ENCODE results near the gene CCDC159. TPM values are rescaled to one million over a fixed set of nuclear protein-coding genes. Genes with fewer than 3 reads are reported as not detected.
A peak's percentile ranks its signal among the peaks of the same experiment; 100 is the strongest.

The CCDC159 gene
- total and polyA plus RNA-seq, 2 donors (not counting 1 experiment from before 2014, with no cell fraction given) = 57.5 to 128 TPM

DNA sequence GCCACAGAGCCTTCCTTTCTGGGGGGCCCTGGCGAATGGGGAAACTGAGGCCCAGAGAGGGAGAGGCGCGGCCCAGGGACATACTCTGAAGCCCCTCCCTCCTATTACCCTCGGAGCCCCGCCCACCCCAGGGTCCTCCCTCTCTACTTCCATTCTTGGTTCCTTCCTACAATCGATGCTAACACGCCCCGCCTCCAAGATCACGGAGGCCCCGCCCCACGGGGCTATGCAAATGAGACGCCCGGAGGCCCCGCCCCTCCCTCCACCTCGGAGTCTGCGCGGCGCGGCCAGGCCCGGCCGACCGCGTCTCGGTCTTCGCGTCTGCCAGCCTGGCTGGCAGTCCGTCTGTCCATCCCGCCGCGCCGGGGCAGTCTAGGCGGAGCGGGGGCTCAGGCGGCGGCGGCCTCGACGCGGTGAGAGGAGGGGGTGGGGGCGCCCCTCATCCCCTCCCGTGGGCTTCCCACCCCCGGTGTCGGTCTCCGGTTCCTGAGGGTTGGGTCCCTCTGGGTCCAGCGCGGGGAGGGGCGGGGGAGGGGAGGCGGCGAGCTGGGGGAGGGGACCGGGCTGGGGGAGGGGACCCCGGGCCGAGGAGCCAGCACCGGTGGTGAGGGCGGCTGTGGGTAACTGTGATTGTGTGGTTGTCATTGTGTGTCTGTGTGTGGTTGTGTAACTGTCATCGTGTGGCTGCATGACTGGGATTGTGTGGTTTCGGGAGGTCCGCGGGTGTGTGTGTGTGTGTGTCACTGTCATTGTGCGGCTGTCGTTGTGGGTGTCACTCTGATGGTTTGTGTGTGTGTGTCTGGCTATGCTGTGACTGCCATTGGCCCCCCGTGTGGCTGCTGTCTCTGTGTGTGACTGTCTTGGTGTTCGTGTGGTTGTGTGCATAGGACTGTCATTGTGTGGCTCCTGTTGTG lies 9.1 kb downstream of the CCDC159 start, which contains the start of gene PLPPR2:
PLPPR2 (plus strand) TSS at position 273 of the 914 bp plus-strand sequence. CDS start 2,242 bp downstream, outside the sequence.
- H3K36me3 ChIP-seq (replicated peaks in 1 of 2; ENCODE audit: control extremely low read depth in 1 of 2, control insufficient read depth in 1 of 2, extremely low read depth in 1 of 2, insufficient read depth in 2 of 2, low read length in 1 of 2) = no peaks in the 10 kb centered on the region
- POLR2A ChIA-PET = no interaction called here
- peaks cover 0 to 12% (median 0%) of the 10 kb centered on the region in 3 donors for H3K9me3 ChIP-seq (ENCODE audit: control extremely low read depth in 1 of 3, control insufficient read depth in 2 of 3, insufficient read depth in 1 of 3, low read length in 2 of 3)
- H3K9ac ChIP-seq (ENCODE audit: low read length) = peak within 1 kb of the TSS; percentile 26
- peak; percentile 85 for DNase-seq
- WGBS (ENCODE audit: insufficient coverage) = 10% methylated on average over 46 of the region's 62 CpGs
- CTCF ChIA-PET = no interaction called here
- Mint-ChIP-seq H3K9me3 (ENCODE audit: insufficient read depth) (no peaks in the 10 kb centered on the region), H3K27ac (peak within 1 kb of the TSS; percentile 53), H3K4me1 (peaks cover 15% of the 10 kb centered on the region), H3K4me3 (peak within 1 kb of the TSS; percentile 82), H3K27me3 (peaks cover 13% of the 10 kb centered on the region)
- peaks cover 0 to 11% (median 4%) of the 10 kb centered on the region in 4 experiments for H3K27me3 ChIP-seq (replicated peaks in 1 of 4; ENCODE audit: control extremely low read depth in 1 of 4, control insufficient read depth in 3 of 4, insufficient read depth in 4 of 4, low read length in 3 of 4)
- H3K4me1 ChIP-seq (ENCODE audit: control insufficient read depth in 2 of 2, insufficient read depth in 2 of 2, low read length in 2 of 2) = peaks cover 4 to 7% of the 10 kb centered on the region in 2 donors
- peak within 1 kb of the TSS in 4 of 5 experiments; percentile 23 to 46 (median 36) for H3K4me3 ChIP-seq (ENCODE audit: control extremely low read depth in 1 of 5, extremely low read depth in 1 of 5, insufficient read depth in 1 of 5, low read depth in 2 of 5, low read length in 4 of 5)
- H2AFZ ChIP-seq (ENCODE audit: insufficient read depth, low read depth, low read length, poor library complexity, severe bottlenecking) = peak within 1 kb of the TSS; percentile 54
- intact Hi-C loops (cut with micrococcal nuclease) = no loop called here
- peak within 1 kb of the TSS; percentile 84 for H3K4me2 ChIP-seq (replicated peaks; ENCODE audit: low read depth, low read length, poor library complexity, severe bottlenecking)
- no peaks in the 10 kb centered on the region for H4K20me1 ChIP-seq (ENCODE audit: control insufficient read depth, insufficient read depth, low read length, poor library complexity, severe bottlenecking)
- H3K27ac ChIP-seq (ENCODE audit: low read length in 2 of 2) = no peak within 1 kb of the TSS
- H3K79me2 ChIP-seq (ENCODE audit: control insufficient read depth, insufficient read depth, low read length) = no peaks in the 10 kb centered on the region
- no peak for TF ChIP-seq EZH2 (IDR thresholded peaks at IDR 0.05; ENCODE audit: borderline replicate concordance, insufficient read depth, low read depth, low read length, poor library complexity, severe bottlenecking)
- peak; percentile 79 for ATAC-seq (ENCODE audit: low read depth)

DNA sequence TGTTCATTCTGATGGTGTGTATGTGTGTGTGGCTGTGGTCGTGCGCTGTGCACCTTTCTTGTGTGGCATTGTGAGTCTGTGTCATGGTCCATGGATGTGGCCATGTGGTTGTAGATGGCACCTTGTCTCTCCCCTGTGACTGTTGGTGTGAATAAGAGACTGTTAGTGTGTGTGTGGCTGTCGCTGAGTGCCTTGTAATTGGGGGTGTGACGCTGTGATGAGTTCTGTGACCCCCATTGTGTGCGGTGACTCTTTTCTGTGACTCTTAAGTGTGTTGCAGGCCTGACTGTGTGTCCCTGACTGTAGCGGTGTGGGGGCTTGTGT lies 9.7 kb downstream of the CCDC159 start:
- no peak for DNase-seq
- ChIA-PET POLR2A (no interaction called here), CTCF (no interaction called here)
- intact Hi-C loops (cut with micrococcal nuclease) = no loop called here
- Histone ChIP-seq H3K36me3 (replicated peaks in 1 of 2; ENCODE audit: control extremely low read depth in 1 of 2, control insufficient read depth in 1 of 2, extremely low read depth in 1 of 2, insufficient read depth in 2 of 2, low read length in 1 of 2) (no peaks in the 10 kb centered on the region), H4K20me1 (ENCODE audit: control insufficient read depth, insufficient read depth, low read length, poor library complexity, severe bottlenecking) (no peaks in the 10 kb centered on the region), H3K9me3 (ENCODE audit: control extremely low read depth in 1 of 3, control insufficient read depth in 2 of 3, insufficient read depth in 1 of 3, low read length in 2 of 3) (peaks cover 0 to 12% (median 0%) of the 10 kb centered on the region in 3 donors), H3K27ac (ENCODE audit: low read length in 2 of 2) (no peak overlapping the region), H3K79me2 (ENCODE audit: control insufficient read depth, insufficient read depth, low read length) (no peaks in the 10 kb centered on the region), H3K27me3 (replicated peaks in 1 of 4; ENCODE audit: control extremely low read depth in 1 of 4, control insufficient read depth in 3 of 4, insufficient read depth in 4 of 4, low read length in 3 of 4) (peaks cover 0 to 11% (median 4%) of the 10 kb centered on the region in 4 experiments), H3K4me1 (ENCODE audit: control insufficient read depth in 2 of 2, insufficient read depth in 2 of 2, low read length in 2 of 2) (peaks cover 4 to 7% of the 10 kb centered on the region in 2 donors), H2AFZ (ENCODE audit: insufficient read depth, low read depth, low read length, poor library complexity, severe bottlenecking) (no peak overlapping the region), H3K4me3 (ENCODE audit: control extremely low read depth in 1 of 5, extremely low read depth in 1 of 5, insufficient read depth in 1 of 5, low read depth in 2 of 5, low read length in 4 of 5) (peak overlapping the region in 2 of 5 experiments; percentile 32 to 46), H3K9ac (ENCODE audit: low read length) (no peak overlapping the region), H3K4me2 (replicated peaks; ENCODE audit: low read depth, low read length, poor library complexity, severe bottlenecking) (peak overlapping the region; percentile 84)
- Mint-ChIP-seq H3K27me3 (peaks cover 13% of the 10 kb centered on the region), H3K4me3 (peak overlapping the region; percentile 82), H3K9me3 (ENCODE audit: insufficient read depth) (no peaks in the 10 kb centered on the region), H3K4me1 (peaks cover 15% of the 10 kb centered on the region), H3K27ac (peak overlapping the region; percentile 53)
- TF ChIP-seq EZH2 (IDR thresholded peaks at IDR 0.05; ENCODE audit: borderline replicate concordance, insufficient read depth, low read depth, low read length, poor library complexity, severe bottlenecking) = no peak
- TF ChIP-seq, protein P1, sequence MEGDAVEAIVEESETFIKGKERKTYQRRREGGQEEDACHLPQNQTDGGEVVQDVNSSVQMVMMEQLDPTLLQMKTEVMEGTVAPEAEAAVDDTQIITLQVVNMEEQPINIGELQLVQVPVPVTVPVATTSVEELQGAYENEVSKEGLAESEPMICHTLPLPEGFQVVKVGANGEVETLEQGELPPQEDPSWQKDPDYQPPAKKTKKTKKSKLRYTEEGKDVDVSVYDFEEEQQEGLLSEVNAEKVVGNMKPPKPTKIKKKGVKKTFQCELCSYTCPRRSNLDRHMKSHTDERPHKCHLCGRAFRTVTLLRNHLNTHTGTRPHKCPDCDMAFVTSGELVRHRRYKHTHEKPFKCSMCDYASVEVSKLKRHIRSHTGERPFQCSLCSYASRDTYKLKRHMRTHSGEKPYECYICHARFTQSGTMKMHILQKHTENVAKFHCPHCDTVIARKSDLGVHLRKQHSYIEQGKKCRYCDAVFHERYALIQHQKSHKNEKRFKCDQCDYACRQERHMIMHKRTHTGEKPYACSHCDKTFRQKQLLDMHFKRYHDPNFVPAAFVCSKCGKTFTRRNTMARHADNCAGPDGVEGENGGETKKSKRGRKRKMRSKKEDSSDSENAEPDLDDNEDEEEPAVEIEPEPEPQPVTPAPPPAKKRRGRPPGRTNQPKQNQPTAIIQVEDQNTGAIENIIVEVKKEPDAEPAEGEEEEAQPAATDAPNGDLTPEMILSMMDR (IDR thresholded peaks at IDR 0.05) = no peak
- no peak for ATAC-seq (ENCODE audit: low read depth)
- WGBS (ENCODE audit: insufficient coverage) = 94% methylated on average over 6 of the region's 6 CpGs

Data from B cell (primary cell).